HepG2 (cell line): ENCODE measurements around the gene ZNF678.

Source experiments
- CTCF ChIP-seq: sonication (generic); formaldehyde crosslinking; IDR thresholded peaks from 2 replicates; pipeline ENCODE4 v1.5.0; 2020; ENCODE audit warnings: mild to moderate bottlenecking, missing genetic modification reagents, moderate library complexity
- TFE3 ChIP-seq: IDR thresholded peaks from 2 replicates; pipeline ENCODE4 v1.6.1; 2016

- TF ChIP-seq CTCF (CRISPR knock-in tag) (no peak), TFE3 (CRISPR knock-in tag) (no peak)
Measured at GRCh38 chr1:227562933-227563323, 428 bp upstream of the ZNF678 start.
